Stimulated activated CD4-positive, alpha-beta T cell treated with anti-CD3 and anti-CD28 coated beads, Interleukin-1b, Interleukin-23, amount 100 ng/mL, for 48 hours (primary cell): ENCODE results near the gene SNORC.
A peak's percentile ranks its signal among the peaks of the same experiment; 100 is the strongest.

Experiments
- DNase-seq: peaks from one replicate; pipeline ENCODE4 v3.0.0-alpha.2; 2020

The SNORC gene

GRCh38 chr2:232870766-232871371 is 805 bp downstream of the SNORC start:
- DNase-seq: no peak

GRCh38 chr2:232871418-232871834 is 1.4 kb downstream of the SNORC start:
- DNase-seq: no peak

GRCh38 chr2:232871835-232872736 is 2.0 kb downstream of the SNORC start:
- no peak for DNase-seq

GRCh38 chr2:232872826-232873225 is 2.8 kb downstream of the SNORC start:
- no peak for DNase-seq

- no peak for DNase-seq
Measured at GRCh38 chr2:232873292-232873908, 3.3 kb downstream of the SNORC start.

- DNase-seq: no peak
Measured at GRCh38 chr2:232873909-232874641, 4.0 kb downstream of the SNORC start.

GRCh38 chr2:232874677-232875223 is 4.7 kb downstream of the SNORC start:
- no peak for DNase-seq

GRCh38 chr2:232875256-232876121 is 5.4 kb downstream of the SNORC start:
- DNase-seq: no peak

- DNase-seq: peak; percentile 31
Measured at GRCh38 chr2:232876161-232876977, 6.3 kb downstream of the SNORC start.

GRCh38 chr2:232876978-232877441 is 6.9 kb downstream of the SNORC start:
- no peak for DNase-seq

- no peak for DNase-seq
Measured at GRCh38 chr2:232877940-232878511, 8.0 kb downstream of the SNORC start.

GRCh38 chr2:232878855-232879617 is 9.0 kb downstream of the SNORC start:
- no peak for DNase-seq

- DNase-seq: no peak
Measured at GRCh38 chr2:232879618-232880494, 9.8 kb downstream of the SNORC start.

GRCh38 chr2:232880764-232881351 is 10.8 kb downstream of the SNORC start:
- no peak for DNase-seq

GRCh38 chr2:232882085-232882484 is 12.0 kb downstream of the SNORC start:
- no peak for DNase-seq

- no peak for DNase-seq
Measured at GRCh38 chr2:232882505-232883115, 12.5 kb downstream of the SNORC start.

GRCh38 chr2:232883116-232883721 is 13.2 kb downstream of the SNORC start:
- no peak for DNase-seq
